ENCODE data around the gene PDE6A.

GRCh38 chr5:149849280-149849965 lies 95.2 kb downstream of the PDE6A start:
- TF ChIP-seq EZH2phosphoT487 (IDR thresholded peaks at IDR 0.05; ENCODE audit: insufficient read depth, low read depth): no peak
- TF ChIP-seq EZH2 (IDR thresholded peaks at IDR 0.05; ENCODE audit: insufficient read depth, poor library complexity, severe bottlenecking): no peak
